ENCODE measurements around the gene ARHGDIA.

DNA sequence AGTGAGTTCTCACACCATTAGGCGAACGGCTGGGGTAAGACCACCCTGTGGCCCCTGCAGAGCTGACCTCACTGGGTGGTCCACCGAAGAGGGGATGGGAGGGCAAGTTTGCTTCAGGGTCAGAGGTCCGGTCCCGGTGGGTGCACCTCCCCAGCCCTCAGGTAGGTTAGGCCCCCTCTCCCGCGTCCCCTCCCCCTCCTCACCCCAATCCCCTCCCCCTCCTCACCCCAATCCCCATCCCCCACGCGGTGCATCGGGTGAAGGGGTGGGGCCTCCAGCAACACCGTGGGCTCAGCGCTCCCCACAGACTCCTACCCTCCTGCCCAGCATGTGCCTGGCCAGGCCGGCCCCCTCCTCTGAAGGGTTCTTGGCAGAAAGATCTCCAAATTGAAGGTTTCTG lies 51.4 kb downstream of the ARHGDIA start:
- TF ChIP-seq CTCF (IDR thresholded peaks at IDR 0.05; ENCODE audit: low read length) (no peak), EZH2 (optimal IDR thresholded peaks at IDR 0.05; ENCODE audit: low read depth, low read length) (no peak)

All from MM.1S (cell line).